Urothelium cell line (cell line): ENCODE results near the gene SLC6A12.

Experiments used
- DNase-seq: peaks from one replicate; pipeline ENCODE4 v3.0.0; 2011; ENCODE audit warnings: low spot score, mixed read lengths
- FAIRE-seq: peaks from 2 replicates; lab custom pipeline; 2011; peaks lifted over from hg19 to GRCh38; lab: Jason Lieb, UNC

SLC6A12 gene

DNA sequence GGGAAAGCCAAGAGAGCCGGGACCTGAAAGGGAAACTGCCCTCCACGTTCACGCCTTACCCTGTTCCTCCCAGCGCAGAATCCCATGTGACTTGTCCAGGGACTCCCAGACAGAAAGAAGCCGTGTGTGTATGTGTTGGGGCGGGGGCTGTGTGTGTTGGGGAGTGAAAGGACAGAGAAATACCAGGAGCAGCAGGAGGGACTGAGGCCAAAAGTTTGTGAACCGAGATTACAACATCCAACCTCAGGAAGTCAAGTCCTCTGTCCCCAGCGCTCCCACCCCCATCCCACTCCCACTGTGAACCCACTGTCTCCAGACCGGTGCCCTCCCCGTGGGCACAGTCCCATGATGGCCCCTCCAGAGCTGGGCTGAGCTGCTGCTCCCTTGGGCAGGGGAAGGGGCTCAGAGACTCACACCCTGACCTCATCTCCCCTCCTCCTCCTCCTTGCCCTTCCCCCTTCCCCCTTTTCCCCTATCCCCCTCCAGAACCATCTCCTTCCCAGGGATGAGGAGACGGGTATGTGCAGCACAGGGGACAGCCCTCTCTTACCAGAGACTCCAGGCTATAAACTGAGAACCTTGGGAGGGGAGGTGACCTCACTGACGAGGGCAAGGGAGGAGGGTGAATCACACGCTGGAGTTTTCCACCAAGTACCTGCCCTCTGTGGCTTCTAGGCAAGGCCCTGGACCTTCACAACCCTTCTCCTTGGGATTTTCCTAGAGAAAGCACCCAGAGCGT is at the start of gene SLC6A12:
SLC6A12 (minus strand) TSS at position 155 of the 739 bp plus-strand sequence. CDS start 4,171 bp downstream, outside the sequence.
- FAIRE-seq: no peak

DNA sequence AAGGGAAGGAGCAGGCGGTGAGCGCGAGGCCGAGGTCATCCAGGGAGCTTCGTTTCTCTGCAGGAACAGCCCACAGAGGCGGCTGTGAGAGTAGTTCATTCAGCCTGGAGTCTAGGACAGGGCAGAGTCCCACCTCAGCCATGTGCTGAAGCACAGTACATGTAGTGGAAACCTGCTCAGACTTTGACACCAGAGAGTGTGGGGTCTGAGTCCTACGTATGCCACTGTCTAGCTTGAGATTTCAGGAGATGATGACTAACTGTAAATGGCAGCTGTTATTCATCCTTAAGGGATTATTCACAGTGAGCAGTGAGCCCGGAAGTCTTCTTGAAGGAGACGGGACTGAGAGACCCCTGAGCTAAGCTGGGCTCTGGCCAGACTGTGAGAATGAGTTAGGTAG is 49.6 kb upstream of the SLC6A12 start:
- DNase-seq: peak; percentile 16
- FAIRE-seq: peak; percentile 5

More for the DNA sequence above, at the start of gene SLC6A12:
- no peak for DNase-seq

DNA sequence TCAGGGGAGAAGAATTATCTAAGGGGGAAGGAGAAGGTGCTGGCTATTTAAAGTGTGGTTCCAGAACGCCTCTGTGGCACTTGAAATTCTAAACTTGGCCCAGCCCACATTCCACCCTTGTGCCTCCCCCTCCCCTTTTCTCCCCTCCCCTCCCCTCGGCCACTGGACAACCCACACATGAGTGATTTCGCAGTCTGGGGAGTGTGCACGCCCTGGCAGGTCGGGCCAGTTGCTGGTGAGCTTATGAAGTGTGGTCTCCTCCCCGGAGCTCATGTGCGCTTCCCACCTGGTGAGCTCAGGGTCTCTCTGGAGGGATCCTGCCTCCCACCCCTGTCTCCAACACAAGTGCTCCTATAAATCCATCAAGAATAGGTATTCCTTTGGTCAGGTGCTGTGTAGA is 48.9 kb upstream of the SLC6A12 start, which contains the start of gene SLC6A13:
SLC6A13 (minus strand) TSS at position 20 of the 400 bp plus-strand sequence. CDS start 2,784 bp downstream, outside the sequence.
- DNase-seq: no peak

DNA sequence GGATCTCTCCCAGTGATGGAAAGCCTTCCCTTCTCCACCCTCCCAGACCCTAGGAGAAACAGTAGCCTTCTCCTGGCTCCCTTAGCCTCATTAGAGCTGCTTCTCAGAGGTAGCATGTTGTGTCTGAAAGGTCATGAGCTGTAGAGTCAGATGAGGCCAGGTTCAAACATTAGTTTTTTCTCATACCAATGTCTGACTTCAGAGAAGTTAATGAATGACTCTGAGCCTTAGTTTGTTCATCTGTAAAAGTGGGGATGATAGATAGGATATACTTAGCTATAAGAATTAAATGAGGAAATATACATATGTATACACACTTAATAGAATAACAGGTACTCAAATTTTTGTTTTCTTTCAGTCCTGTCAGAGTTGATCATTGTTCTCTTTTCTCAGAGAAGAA is 48.2 kb upstream of the SLC6A12 start:
- DNase-seq: no peak
- no peak for FAIRE-seq

More for the DNA sequence above, 48.9 kb upstream of the SLC6A12 start, which contains the start of gene SLC6A13:
- FAIRE-seq: peak; percentile 9

DNA sequence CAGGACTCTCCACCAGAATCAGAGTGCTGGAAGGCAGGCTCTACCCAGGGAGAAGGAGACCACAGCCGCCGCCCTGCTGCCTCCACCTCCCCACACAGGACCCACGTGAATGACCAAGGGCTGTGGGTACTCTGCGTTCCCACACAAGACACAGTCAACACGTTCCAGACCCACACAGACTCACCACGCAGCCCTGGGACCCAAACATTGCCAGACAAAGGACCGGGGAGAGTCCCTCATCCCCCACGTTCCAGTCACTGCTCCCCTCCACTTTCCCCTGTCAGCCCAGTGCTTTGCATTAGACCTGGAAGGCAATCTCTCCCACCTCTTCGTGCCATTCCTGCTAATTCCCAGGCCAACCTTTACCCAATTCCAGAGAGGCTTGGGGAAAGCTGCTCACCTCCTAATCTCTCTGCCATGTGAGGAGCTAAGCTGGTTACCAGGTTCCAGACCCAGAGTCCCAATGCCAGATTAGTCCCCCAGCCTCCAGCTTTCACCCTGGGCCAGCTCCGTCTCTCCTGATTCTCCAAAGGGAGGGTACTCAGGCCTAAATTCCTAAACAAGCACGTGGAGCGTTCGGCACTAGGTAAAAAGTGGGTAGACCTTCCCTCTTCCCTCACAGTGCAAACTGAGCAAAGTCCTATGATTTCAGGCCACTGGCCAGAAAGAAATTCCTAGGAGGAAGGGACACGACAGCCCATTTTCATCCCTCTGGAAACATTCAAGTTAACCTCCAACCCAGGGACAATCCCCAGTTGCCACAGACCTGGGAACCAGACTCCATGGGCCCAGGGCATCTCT is 43.8 kb upstream of the SLC6A12 start:
- DNase-seq (no peak), FAIRE-seq (no peak)

DNA sequence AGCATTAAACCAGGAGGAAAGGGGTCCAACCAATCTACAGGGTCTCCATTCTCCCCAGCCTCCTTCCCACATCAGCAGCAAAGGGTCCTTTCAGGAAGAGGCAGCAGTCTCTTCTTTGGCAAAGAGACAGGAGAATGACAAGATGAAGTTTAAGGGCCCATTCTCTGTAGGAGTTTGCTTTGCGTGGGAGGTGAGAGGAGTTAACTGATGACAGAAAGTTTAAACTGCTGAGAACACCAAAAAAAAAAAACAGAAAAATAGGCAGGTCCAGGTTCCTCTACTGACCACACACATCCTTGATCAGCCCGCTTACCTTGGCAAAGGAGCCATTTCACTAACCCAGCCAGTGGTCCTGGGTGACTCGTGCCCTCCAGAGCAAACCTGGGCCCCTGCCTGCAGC is 43.0 kb upstream of the SLC6A12 start:
- FAIRE-seq: no peak
- no peak for DNase-seq

DNA sequence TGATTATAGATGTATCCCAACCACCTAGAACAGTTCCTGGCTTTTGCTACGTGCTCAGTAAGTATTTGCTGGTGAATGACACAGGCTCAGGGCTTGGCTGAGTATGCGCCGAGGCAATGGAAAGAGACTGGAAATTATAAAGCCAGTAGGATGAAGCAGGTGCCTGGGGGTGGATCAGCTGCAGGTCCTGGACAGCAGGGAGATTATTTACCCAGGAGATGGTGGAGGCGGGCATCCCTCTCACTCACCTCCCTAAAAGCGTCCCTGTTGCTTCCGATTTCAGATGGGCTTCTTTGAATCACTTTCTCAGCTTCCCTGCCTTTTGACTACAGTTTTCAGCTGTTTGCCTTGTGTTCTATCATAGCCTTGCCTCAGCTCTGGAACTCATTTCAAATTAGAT is 42.3 kb upstream of the SLC6A12 start:
- DNase-seq: no peak
- no peak for FAIRE-seq

DNA sequence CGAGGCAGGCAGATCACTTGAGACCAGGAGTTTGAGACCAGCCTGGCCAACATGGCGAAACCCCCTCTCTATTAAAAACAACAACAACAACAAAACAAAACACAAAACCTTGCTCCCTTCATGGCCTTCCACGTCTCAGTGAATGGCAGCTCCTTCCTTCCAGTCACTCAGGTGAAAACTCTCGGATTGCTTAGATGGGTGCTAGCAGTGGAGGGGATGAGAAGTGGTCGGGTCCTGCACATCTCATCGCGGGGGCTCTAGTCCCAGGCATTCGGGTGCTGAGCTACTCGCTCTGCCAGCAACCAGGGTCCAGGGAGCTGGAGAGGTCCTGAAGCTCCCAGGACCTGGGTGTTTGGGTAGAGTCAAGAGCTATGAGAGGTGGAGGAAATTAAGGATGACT is 41.0 kb upstream of the SLC6A12 start:
- DNase-seq: no peak
- no peak for FAIRE-seq

DNA sequence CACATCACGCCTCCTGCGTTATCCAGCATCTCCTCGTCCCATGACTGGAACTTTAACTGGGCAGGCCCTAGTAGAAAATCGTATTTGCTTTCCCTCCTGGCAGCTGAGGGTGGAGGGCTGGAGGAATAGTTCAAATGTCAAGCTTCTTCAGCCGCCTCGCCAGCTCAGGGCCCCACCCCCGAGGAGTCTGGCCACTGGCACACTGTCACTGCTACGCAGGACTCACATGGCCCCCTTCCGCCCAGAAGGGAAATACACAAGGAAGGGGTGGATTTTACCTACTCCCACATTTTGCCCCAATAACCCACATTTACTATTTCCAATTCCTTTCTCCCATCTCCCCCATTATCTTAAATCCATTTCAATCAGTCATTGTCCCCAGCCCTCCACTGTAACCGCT is 40.1 kb upstream of the SLC6A12 start:
- DNase-seq: no peak
- no peak for FAIRE-seq

DNA sequence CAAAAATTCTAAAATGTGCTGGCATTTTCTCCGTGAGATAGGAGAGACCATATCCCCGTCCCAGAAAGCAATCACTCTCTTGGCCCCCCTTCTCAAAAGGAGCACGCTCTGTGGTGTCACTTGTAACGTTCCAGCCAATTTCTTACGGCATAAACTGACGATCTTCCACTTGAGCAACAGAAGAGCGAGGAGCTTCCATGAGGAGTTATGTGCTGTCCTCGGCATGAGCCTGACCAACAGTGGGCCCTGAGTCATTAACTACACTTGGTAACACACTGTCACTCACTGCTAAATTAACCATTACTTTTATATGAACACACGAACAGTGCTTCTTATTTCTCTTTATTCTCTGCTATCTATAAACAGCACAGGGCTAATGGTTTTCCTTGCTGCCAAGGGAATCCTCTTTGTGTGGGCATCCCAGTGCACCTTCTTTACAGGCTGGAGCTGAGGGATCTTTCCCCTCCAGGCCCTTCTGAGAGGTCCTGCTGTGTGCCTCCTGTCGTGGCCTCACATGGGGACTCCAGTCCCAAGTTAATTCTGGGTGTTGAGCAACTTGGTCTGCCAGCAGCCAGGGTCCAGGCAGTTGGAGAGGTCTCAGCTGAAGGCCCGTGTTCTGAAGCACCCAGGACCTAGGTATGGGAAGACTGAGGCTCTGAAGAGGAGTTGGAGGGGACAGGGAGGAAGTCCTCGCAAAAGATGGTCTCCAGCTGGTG is 39.3 kb upstream of the SLC6A12 start:
- FAIRE-seq: no peak
- DNase-seq: no peak

DNA sequence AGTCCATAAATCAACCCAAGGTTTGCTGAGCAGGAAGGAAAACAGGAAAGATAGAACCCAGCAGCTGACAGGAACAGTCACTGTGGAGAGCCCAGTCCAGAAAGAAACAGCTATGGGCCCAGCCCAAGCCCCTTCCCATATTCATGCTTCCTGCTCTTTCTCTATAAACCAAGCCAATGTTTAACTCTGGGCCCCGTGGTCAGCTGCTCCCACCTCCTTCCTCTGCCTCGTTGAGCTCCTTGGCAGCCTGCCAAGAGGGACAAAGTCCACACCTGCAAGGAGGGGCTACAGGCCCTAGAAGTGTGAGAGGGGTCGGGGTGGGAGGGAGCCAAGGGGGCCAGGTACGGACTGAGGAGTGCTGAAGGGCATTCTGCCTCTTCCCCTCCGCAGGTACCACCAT is 38.7 kb upstream of the SLC6A12 start:
- FAIRE-seq (peak; percentile 46), DNase-seq (no peak)

DNA sequence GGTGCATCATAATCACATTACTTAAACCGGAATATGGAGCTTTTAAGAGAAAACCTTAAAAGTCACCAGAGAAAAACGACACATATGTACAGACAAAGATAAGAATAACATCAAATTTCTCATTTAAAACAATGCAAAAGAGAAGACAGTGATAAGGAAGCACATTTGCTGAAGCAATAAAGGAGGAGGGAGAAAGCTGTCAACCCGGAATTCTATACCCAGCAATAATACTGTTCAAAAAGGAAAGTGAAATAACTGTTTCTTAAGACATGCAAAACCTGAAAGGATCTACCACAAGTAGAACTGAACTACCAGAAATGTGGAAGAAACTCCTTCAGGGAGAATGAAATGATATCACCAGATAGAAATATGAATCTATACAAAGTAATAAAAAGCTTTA is 33.3 kb upstream of the SLC6A12 start:
- FAIRE-seq: no peak
- no peak for DNase-seq

DNA sequence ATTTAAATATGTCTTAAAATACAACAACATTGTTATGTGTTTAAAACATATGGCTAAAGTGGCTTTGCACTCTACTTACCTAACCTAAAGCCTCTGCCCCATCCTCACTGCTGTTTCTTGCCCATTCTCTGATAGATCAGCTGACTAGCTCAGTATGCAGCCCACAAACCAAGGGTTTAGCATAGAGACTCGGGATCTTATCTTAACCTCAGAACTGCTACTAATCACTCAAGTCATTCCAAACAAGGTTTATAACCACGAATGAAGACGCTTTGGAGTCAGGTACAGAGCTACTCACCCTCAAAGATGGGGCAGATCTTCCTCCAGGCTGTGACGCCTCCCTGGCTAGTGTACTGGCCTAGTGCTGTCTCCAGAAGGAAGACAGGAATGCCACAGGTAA is 29.4 kb upstream of the SLC6A12 start:
- DNase-seq (no peak), FAIRE-seq (no peak)

DNA sequence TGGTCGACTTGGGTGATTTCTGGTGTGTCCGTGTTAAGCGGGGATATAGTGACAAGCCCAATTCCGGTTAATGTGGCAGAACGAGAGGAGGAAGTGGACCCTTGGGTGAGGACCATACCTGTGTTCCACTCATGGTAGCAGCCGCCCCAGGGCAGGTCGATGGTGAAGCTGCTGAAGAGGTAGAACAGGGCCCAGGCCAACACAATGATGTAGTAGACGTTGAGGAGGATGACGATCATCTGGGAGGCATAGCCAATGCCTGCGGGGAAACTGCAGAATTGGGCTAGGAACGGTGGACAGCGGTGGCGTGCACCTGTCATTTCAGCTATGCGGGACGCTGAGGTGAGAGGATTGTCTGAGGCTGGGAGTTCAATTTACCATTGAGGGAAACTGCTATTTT is 28.5 kb upstream of the SLC6A12 start:
- DNase-seq (no peak), FAIRE-seq (peak; percentile 93)

DNA sequence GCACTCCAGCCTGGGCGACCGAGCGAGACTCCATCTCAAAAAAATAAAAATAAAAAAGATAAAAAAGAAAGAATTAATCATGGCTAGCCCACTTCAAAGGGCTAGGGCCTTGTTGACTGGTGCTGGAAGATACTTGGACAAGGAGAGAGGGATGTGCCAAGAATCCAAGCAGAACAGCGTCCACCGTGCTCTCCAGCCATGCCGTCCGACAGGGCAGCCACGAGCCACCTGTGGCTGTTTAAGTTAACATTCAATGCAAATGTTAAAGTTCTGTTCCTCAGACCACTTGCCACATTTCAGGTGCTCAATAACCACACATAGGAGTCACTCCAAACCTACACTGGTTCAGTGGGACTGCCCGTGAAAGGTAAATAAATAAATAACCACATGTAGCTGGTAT is 27.3 kb upstream of the SLC6A12 start:
- DNase-seq (no peak), FAIRE-seq (no peak)

DNA sequence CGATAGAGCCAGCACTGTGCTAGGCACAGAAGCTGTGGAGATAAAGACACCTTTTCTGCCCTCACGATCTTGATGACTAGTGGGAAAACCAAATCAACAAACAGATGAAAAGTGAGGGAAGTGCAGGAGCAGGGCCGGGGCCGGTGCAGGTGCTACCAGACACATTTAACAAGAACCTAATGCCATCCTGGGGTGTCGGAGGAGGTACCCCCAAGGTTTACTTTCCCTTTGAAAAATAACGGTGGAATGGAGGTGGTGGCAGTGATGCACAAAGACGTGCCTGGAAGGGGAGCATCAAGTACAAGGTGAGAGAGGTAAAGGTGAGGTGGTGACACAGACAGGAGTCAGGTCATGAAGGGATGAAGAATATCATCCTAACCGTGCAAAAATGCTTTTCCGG is 26.6 kb upstream of the SLC6A12 start:
- no peak for DNase-seq
- FAIRE-seq: no peak

DNA sequence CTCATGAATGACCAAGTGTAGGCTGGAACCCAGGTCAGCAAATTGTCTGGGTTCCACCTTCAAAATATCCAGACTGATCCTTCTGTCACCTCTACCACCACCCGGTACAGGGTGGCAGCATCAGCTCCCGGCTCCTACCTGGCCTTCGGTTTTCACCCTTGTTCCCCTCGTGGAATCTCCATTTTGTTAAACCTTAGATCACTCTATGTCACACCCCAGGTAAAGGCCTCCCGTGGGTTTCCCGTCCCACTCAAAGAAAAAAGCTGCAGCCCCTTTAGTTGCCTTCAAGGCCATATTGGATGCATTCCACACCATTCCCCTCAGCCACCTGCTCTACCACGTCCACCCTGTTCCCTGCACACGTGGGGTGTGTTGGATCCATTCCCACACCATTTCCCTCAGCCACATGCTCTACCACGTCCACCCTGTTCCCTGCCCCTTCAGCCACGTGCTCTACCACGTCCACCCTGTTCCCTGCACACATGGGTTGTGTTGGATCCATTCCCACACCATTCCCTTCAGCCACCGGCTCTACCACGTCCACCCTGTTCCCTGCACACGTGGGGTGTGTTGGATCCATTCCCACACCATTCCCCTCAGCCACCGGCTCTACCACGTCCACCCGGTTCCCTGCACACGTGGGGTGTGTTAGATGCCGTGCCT is 24.9 kb upstream of the SLC6A12 start:
- FAIRE-seq: peak; percentile 84
- no peak for DNase-seq

DNA sequence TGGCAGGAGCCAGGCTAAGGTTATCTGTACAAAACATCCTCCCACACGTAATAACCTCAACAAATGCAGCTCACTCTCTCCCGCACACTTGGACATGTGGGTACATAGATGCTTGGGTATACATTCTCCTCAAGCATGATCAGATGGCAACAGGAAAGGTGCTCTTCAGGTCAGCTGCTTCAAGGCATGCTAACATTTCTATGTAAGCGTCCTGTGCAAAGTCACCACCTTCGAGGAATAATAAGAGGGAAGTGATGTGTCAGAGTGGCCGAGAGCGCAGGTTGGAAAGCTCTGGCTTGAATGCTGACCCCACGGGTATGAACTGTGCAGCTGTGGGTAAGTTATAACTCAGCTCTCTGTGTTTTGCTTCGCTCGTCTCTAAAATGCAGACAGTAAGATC is 24.2 kb upstream of the SLC6A12 start:
- FAIRE-seq: no peak

DNA sequence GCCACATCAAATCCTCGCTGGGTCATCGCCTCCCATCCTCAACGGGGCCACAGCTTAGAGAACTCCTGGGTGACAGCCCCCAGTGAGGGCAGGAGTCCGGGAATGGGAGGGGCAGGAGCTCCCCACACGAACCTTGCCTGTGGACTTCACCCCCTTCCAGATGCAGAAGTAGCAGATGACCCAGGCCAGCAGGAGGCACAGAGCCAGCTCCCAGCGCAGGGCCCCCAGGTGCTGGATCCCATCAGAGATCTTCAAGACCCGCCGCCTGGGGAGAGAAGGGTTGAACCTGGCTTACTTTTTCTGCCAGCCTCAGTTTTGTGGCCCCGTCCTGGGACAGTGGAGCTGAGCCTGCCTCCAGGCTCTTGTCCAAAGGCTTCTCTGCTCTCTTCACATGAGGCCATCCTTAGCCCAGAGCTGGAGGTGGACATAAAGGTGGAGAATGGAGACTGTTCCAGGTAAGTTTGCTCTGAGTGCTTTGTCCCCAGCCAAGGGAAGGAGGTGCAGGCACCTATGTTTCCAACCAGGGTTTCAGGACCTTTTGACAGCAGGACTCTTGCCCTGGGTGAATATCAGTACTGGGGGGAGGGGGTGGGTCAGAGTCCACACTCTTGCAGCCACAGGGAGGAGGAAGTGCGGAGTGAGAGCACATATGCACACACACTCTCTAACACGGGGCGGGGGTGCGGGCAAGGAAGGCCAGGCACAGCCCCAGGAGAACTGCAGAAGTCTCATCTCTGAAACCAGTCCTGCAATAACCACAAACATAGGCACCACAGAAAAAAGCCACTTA is 23.3 kb upstream of the SLC6A12 start:
- FAIRE-seq (no peak), DNase-seq (no peak)

More for the DNA sequence above, 24.2 kb upstream of the SLC6A12 start:
- DNase-seq: no peak

DNA sequence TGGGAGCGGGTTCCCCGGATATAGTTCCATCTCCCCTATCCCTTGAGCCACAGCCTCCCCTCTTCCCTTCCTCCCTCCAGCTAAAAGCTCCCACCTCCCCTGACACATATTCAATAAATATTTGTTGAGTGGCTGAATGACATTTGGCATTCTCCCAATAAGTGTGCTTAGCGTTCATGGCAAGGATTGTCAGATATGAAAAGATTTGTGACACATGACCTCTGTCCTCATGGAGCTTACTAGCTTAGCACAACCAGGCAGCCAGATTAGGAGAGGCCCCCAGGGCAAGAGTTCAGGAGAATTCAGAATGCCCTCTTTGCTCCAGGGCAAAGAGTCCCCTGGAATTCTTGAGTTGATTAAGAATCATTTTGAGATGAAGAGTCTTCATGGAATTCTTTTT is 22.5 kb upstream of the SLC6A12 start:
- FAIRE-seq (no peak), DNase-seq (no peak)
